22Rv1 (cell line): ENCODE data around the gene CRAT.

Experiments
- ZFX ChIP-seq: fragments of 450-650 bp; IDR thresholded peaks from 2 replicates; pipeline ENCODE4 v1.6.1; 2017; ENCODE audit warnings: antibody characterized with exemption, borderline replicate concordance
- TF ChIP-seq, protein P1 (sequence below): fragments of 450-650 bp; IDR thresholded peaks from 2 replicates; pipeline ENCODE4 v1.5.1; 2017; ENCODE audit warnings: mild to moderate bottlenecking

DNA sequence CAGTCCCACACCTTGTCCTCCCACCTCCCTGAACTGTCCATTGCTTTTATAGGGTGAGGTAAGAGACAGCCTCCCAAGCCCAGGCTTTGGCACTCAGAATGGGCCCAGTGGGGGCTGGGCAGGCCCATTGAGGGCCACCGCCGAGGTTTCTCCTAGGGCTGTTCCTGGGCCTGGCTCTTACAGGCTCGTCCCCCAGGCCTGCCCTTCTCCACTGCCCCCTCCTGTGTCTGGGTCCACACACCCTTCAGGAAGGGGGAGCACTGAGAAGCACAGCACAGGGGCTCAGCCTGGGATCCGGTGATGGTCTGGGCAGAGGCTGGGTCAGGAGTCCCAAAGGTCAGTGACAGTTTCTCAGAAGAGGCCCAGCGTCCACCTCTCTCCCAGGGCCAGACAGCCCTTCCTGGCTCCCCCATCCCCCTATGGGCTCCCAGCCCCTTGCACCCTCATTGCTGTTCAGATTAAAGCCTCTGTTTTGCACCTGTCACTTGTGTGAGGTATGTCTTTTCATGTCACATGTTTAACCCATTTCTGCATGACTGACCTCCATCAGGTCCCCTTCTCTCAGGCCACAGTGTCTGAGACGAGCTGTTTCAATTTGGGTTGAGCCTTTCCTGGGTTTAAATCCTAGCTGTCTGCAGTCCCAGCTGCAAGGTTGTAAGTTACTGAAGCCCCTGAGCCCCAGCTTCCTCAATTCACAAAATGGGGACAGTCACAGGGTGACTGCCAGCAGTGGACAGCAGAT, 38.0 kb upstream of the CRAT start:
- TF ChIP-seq, protein P1, sequence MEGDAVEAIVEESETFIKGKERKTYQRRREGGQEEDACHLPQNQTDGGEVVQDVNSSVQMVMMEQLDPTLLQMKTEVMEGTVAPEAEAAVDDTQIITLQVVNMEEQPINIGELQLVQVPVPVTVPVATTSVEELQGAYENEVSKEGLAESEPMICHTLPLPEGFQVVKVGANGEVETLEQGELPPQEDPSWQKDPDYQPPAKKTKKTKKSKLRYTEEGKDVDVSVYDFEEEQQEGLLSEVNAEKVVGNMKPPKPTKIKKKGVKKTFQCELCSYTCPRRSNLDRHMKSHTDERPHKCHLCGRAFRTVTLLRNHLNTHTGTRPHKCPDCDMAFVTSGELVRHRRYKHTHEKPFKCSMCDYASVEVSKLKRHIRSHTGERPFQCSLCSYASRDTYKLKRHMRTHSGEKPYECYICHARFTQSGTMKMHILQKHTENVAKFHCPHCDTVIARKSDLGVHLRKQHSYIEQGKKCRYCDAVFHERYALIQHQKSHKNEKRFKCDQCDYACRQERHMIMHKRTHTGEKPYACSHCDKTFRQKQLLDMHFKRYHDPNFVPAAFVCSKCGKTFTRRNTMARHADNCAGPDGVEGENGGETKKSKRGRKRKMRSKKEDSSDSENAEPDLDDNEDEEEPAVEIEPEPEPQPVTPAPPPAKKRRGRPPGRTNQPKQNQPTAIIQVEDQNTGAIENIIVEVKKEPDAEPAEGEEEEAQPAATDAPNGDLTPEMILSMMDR, result no peak
- TF ChIP-seq ZFX, result no peak
